Measurements from ENCODE around the gene PNPLA3.

Gene PNPLA3

DNA sequence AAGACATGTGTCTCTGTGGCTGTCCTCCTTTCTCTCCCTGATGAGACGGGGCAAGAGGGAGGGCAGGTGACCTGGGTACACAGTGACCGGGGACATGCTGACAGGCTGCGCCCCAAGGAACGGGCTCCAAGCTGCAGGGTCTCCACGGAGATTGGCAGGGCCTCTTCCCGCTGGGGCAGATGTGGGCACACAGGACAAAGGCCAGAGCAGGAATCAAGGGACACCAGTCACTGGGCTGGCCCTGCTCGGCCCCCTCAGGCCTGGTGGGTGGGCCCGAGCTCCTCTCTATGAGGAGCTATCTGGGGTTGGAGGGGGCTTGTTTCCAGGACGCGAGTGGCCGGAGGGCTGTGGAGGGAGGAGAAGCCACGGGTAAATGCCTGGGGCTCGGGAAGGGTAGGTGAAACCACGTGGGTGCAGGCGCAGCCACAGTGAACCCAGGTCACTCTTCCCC is 43.0 kb upstream of the PNPLA3 start:
- Histone ChIP-seq H3K9ac (ENCODE audit: low read depth, low read length, poor library complexity, severe bottlenecking) (no peak overlapping the region), H3K9me3 (ENCODE audit: insufficient read depth, low read depth, low read length) (no peaks in the 10 kb centered on the region), H2AFZ (ENCODE audit: low read length) (no peak overlapping the region), H3K36me3 (ENCODE audit: insufficient read depth, low read length) (no peaks in the 10 kb centered on the region), H3K79me2 (ENCODE audit: insufficient read depth, low read length) (no peaks in the 10 kb centered on the region), H4K20me1 (ENCODE audit: insufficient read depth, low read length, poor library complexity, severe bottlenecking) (no peaks in the 10 kb centered on the region), H3F3A (ENCODE audit: low read depth) (no peaks in the 10 kb centered on the region), H3K9me2 (replicated peaks; ENCODE audit: low read depth, low read length) (no peaks in the 10 kb centered on the region), H3K27me3 (ENCODE audit: insufficient read depth, low read length, poor library complexity, severe bottlenecking) (no peaks in the 10 kb centered on the region), H3K4me1 (ENCODE audit: insufficient read depth, low read length, poor library complexity, severe bottlenecking) (no peaks in the 10 kb centered on the region), H3K4me2 (ENCODE audit: low read depth, low read length, poor library complexity, severe bottlenecking) (no peak overlapping the region), H3K4me3 (ENCODE audit: low read length, poor library complexity, severe bottlenecking) (no peak overlapping the region)
- TF ChIP-seq, protein P1, sequence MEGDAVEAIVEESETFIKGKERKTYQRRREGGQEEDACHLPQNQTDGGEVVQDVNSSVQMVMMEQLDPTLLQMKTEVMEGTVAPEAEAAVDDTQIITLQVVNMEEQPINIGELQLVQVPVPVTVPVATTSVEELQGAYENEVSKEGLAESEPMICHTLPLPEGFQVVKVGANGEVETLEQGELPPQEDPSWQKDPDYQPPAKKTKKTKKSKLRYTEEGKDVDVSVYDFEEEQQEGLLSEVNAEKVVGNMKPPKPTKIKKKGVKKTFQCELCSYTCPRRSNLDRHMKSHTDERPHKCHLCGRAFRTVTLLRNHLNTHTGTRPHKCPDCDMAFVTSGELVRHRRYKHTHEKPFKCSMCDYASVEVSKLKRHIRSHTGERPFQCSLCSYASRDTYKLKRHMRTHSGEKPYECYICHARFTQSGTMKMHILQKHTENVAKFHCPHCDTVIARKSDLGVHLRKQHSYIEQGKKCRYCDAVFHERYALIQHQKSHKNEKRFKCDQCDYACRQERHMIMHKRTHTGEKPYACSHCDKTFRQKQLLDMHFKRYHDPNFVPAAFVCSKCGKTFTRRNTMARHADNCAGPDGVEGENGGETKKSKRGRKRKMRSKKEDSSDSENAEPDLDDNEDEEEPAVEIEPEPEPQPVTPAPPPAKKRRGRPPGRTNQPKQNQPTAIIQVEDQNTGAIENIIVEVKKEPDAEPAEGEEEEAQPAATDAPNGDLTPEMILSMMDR (conservative IDR thresholded peaks at IDR 0.05; ENCODE audit: low read length), result no peak
- TF ChIP-seq EZH2phosphoT487 (IDR thresholded peaks at IDR 0.05; ENCODE audit: borderline replicate concordance), result no peak

DNA sequence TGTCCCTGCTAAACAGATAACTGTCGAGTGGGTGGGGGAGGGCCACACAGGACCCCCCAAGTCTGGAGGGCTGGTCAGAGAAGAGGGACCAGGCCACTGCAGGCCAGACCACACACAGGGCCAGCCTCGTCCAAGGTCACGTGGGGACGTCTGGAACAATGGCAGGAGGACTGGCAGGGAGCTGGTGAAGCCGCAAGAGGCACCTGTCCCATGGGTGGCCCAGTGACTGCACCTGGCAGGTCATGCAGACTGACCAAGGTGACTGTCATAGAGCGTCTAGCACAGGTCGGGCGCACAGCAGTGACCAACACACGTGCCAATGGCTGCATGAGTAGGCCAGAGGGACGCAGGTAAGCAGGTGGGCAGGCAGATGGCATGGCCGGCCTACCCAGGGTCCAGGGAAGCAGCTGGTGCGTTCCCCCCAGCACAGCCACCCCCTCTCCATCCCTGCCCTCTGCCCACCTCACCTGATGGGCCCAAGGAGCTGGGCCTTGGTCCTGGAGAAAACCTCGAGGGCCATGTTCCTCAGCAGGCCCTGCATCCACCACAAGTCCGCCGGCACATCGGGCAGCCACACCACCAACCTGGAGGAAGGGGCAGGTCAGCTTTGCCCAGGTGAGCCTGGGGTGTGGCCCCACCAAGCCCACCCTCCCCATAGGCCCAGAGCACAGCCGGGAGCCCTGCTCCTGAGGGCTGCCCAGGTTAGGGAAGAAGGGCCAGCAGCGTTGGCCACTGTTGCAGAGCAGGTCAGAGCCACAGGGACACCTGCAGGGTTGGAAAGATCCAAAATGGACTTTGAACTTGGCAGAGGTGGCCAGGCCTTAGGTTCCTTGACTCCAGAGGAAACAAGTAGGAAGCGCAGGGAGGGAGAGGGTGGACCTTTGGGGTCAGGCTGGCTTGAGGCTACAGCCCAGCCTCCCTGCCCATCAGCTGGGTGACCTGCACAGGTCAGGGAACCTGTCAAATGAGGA is 42.2 kb upstream of the PNPLA3 start:
- Histone ChIP-seq H3K27me3 (ENCODE audit: insufficient read depth, low read length, poor library complexity, severe bottlenecking) (no peaks in the 10 kb centered on the region), H3F3A (ENCODE audit: low read depth) (no peaks in the 10 kb centered on the region), H3K4me3 (ENCODE audit: low read length, poor library complexity, severe bottlenecking) (no peak overlapping the region), H3K9me2 (replicated peaks; ENCODE audit: low read depth, low read length) (no peaks in the 10 kb centered on the region), H3K9me3 (ENCODE audit: insufficient read depth, low read depth, low read length) (no peaks in the 10 kb centered on the region), H3K9ac (ENCODE audit: low read depth, low read length, poor library complexity, severe bottlenecking) (no peak overlapping the region), H3K79me2 (ENCODE audit: insufficient read depth, low read length) (no peaks in the 10 kb centered on the region), H3K36me3 (ENCODE audit: insufficient read depth, low read length) (no peaks in the 10 kb centered on the region), H4K20me1 (ENCODE audit: insufficient read depth, low read length, poor library complexity, severe bottlenecking) (no peaks in the 10 kb centered on the region), H3K4me2 (ENCODE audit: low read depth, low read length, poor library complexity, severe bottlenecking) (no peak overlapping the region), H2AFZ (ENCODE audit: low read length) (no peak overlapping the region), H3K4me1 (ENCODE audit: insufficient read depth, low read length, poor library complexity, severe bottlenecking) (no peaks in the 10 kb centered on the region)
- no peak for TF ChIP-seq EZH2phosphoT487 (IDR thresholded peaks at IDR 0.05; ENCODE audit: borderline replicate concordance)
- TF ChIP-seq, protein P1 (conservative IDR thresholded peaks at IDR 0.05; ENCODE audit: low read length), result no peak

DNA sequence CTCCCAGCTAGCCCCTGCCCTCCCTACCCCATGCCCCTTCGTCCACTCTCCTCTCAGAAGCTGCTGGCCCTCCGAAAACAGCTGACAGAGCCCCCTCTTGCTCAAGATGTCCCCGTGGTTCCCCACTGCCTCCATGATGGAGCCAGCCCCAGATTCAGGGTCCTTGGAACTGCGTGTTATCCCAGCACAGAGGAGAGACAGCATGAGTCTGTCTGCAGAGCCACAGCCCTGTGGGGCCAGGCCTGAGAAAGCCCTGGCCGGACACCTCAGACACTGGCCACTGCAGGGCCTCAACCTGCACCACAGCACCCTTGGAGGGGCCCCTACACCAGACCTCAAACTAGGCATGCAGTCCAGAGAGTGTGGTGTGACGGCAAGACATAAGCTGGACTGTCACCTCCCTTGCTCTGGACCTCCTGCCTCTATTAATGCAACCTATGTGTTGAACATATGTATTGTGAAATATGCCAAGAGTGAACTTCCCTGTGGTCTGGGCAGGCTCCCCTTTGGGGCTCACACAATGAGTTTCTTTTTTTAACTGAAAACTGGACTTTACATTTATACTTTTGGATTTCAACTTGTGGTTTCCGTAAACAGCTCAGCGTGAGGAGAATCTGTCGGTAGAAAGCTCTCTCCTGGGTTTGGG is 41.4 kb upstream of the PNPLA3 start:
- Histone ChIP-seq H3K36me3 (ENCODE audit: insufficient read depth, low read length) (no peaks in the 10 kb centered on the region), H3F3A (ENCODE audit: low read depth) (no peaks in the 10 kb centered on the region), H3K4me2 (ENCODE audit: low read depth, low read length, poor library complexity, severe bottlenecking) (no peak overlapping the region), H3K4me3 (ENCODE audit: low read length, poor library complexity, severe bottlenecking) (no peak overlapping the region), H3K27me3 (ENCODE audit: insufficient read depth, low read length, poor library complexity, severe bottlenecking) (no peaks in the 10 kb centered on the region), H3K4me1 (ENCODE audit: insufficient read depth, low read length, poor library complexity, severe bottlenecking) (no peaks in the 10 kb centered on the region), H3K9me2 (replicated peaks; ENCODE audit: low read depth, low read length) (no peaks in the 10 kb centered on the region), H2AFZ (ENCODE audit: low read length) (no peak overlapping the region), H3K9ac (ENCODE audit: low read depth, low read length, poor library complexity, severe bottlenecking) (no peak overlapping the region), H3K9me3 (ENCODE audit: insufficient read depth, low read depth, low read length) (no peaks in the 10 kb centered on the region), H4K20me1 (ENCODE audit: insufficient read depth, low read length, poor library complexity, severe bottlenecking) (no peaks in the 10 kb centered on the region), H3K79me2 (ENCODE audit: insufficient read depth, low read length) (no peaks in the 10 kb centered on the region)
- no peak for TF ChIP-seq EZH2phosphoT487 (IDR thresholded peaks at IDR 0.05; ENCODE audit: borderline replicate concordance)
- TF ChIP-seq, protein P1 (conservative IDR thresholded peaks at IDR 0.05; ENCODE audit: low read length), result no peak

Measured in Loucy (cell line).